Kidney epithelial cell (primary cell): ENCODE results near the gene MPV17L2. TPM values are rescaled to one million over a fixed set of nuclear protein-coding genes. Genes with fewer than 3 reads are reported as not detected.
A peak's percentile ranks its signal among the peaks of the same experiment; 100 is the strongest.

Source experiments
- DNase-seq: peaks from one replicate; pipeline ENCODE4 v3.0.0-alpha.2; 2010; ENCODE audit warnings: low read depth
- H3K27me3 ChIP-seq: 2 replicates; pipeline ENCODE4 v1.6.0; 2011; ENCODE audit warnings: low read length; ENCODE audit not compliant: control insufficient read depth, insufficient read depth
- H3K36me3 ChIP-seq: 2 replicates; pipeline ENCODE4 v1.5.1; 2011; ENCODE audit warnings: low read length; ENCODE audit not compliant: control insufficient read depth, insufficient read depth
- H3K4me3 ChIP-seq: 2 replicates; pipeline ENCODE4 v1.5.1; 2011; ENCODE audit warnings: low read depth, mild to moderate bottlenecking, control low read depth, low read length
- total RNA-seq: library from RNA; depleted of rRNA; stranded (reverse); fragments of >200 nt; gene quantifications from 2 replicates; pipeline ENCODE4 v1.2.3, GENCODE V29; 2015
- TF ChIP-seq, protein P1 (sequence below): IDR thresholded peaks from 2 replicates; pipeline ENCODE4 v1.5.1; 2011; ENCODE audit warnings: mild to moderate bottlenecking, moderate library complexity, low read length, control low read depth, inconsistent platforms; ENCODE audit not compliant: insufficient read depth, poor library complexity, severe bottlenecking

MPV17L2 gene
- total RNA-seq, 1 donor from 2014 or later = 70.6 TPM

DNA sequence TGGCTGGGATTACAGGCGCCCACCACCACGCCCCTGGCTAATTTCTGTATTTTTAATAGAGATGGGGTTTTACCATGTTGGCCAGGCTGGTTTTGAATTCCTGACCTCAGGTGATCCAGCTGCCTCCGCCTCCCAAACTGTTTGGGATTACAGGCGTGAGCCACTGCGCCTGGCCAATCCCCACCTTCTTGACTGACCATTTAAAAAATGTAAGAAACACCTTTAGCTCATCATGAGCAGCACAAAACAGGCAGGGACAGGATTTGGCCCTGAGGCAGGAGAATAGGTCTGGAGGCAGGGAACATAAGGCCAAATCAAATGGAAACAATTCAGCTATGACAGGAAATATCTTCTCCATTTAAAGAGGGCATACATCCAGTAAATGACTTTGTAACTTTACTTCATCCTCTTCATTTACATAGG, 1.4 kb upstream of the MPV17L2 start:
- no peak for DNase-seq
- Histone ChIP-seq H3K4me3 (peak overlapping the region; percentile 51), H3K27me3 (no peaks in the 10 kb centered on the region), H3K36me3 (no peaks in the 10 kb centered on the region)
- TF ChIP-seq, protein P1, sequence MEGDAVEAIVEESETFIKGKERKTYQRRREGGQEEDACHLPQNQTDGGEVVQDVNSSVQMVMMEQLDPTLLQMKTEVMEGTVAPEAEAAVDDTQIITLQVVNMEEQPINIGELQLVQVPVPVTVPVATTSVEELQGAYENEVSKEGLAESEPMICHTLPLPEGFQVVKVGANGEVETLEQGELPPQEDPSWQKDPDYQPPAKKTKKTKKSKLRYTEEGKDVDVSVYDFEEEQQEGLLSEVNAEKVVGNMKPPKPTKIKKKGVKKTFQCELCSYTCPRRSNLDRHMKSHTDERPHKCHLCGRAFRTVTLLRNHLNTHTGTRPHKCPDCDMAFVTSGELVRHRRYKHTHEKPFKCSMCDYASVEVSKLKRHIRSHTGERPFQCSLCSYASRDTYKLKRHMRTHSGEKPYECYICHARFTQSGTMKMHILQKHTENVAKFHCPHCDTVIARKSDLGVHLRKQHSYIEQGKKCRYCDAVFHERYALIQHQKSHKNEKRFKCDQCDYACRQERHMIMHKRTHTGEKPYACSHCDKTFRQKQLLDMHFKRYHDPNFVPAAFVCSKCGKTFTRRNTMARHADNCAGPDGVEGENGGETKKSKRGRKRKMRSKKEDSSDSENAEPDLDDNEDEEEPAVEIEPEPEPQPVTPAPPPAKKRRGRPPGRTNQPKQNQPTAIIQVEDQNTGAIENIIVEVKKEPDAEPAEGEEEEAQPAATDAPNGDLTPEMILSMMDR = no peak

DNA sequence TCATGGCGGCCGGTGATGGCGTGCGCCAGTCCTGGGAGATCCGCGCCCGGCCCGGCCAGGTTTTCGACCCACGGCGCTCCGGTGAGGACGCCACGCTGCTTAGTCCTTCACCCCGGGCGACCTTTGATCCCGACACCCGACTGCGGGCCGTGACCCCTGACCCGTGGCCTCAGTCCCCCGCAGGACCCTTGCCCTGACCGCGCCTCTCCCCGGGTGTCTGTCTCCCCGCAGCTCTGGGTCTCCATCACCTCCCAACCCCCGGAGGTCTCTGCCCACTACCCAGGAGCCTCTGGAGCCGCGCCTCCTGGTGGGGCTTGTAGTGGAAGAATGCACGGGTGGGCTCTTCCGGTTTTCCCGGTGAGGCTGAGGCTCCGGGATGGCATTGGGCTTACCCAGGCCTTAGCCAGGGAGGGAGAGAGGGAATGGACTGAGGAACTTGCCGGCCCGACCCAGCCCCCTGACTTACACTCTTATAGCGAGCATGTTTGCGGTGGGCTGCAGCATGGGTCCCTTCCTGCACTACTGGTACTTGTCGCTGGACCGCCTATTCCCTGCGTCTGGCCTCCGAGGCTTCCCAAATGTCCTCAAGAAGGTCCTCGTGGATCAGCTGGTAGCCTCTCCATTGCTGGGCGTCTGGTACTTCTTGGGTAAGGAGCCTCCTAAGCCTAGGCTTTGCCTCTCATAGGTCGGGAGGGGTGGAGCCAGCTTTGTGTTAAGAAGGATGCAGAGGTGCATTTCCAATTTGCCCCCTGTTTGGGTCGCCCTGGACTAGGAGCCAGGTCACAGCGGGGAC, 566 bp downstream of the MPV17L2 start:
- Histone ChIP-seq H3K4me3 (peak overlapping the region; percentile 92), H3K27me3 (no peaks in the 10 kb centered on the region), H3K36me3 (no peaks in the 10 kb centered on the region)
- no peak for DNase-seq
- TF ChIP-seq, protein P1 = peak; percentile 6

DNA sequence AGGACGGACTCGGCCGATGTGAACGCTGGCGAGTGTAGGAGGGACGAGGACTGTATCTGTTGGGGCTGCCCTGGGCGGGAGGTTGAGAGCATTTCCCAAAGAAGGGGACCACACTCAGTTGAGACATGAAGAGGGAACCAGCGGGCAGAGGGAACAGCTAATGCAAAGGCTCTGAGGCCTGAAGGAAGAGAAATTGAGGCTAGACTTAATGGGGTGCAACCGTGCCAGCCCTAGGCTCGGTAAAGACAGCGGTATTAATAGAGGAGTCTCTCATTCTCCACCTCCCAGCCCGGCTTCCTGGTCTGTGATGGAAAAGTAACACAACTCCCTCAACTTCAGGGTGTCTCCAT, 1.1 kb downstream of the MPV17L2 start:
- H3K27me3 ChIP-seq = no peaks in the 10 kb centered on the region
- H3K4me3 ChIP-seq = peak overlapping the region; percentile 92
- no peaks in the 10 kb centered on the region for H3K36me3 ChIP-seq
- DNase-seq = no peak
- TF ChIP-seq, protein P1 = no peak

DNA sequence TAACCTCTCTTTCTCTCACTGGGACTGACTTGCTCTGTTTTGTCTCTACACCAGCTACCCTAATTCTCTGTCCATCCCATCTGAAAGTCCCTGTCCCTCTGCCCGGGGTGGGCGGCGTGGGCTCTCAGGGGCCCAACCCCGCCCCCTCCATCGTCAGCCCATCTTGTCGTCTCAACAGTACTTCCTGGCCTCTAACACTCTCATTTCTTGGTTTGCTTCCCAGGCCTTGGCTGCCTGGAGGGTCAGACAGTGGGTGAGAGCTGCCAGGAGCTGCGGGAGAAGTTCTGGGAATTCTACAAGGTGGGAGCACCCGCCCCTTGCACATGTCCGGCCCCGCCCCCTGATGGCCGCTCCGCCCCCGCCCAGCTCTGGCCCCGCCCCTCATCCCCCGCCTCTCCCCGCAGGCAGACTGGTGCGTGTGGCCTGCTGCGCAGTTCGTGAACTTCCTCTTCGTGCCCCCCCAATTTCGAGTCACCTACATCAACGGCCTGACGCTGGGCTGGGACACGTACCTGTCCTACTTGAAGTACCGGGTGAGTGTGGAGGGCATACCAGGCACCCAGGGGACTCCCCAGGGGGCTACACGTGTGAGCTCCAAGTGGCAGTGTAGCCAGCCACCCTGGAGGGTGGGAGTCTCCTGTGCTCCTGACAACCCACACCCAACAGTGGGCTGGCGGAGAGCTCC, 1.7 kb downstream of the MPV17L2 start:
- Histone ChIP-seq H3K36me3 (no peaks in the 10 kb centered on the region), H3K4me3 (no peak overlapping the region), H3K27me3 (no peaks in the 10 kb centered on the region)
- TF ChIP-seq, protein P1 = no peak
- no peak for DNase-seq

DNA sequence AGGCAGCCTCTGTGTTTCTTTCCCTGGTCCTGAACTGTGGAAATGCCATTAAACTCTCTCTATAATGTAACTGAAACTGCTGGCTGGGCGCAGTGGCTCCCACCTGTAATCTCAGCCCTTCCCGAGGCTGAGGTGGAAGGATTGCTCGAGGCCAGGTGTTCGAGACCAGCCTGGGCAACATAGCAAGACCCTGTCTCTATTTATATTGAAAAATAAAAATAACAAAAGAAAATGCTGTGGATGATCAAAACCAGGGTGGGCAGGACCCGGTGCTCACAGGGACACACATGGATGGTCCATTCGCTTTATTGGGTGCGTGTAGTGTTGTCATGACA, 3.5 kb downstream of the MPV17L2 start:
- Histone ChIP-seq H3K4me3 (no peak overlapping the region), H3K27me3 (no peaks in the 10 kb centered on the region), H3K36me3 (no peaks in the 10 kb centered on the region)
- DNase-seq = no peak
- TF ChIP-seq, protein P1 = no peak
